ENCODE data around the gene EGR1. TPM values are rescaled to one million over a fixed set of nuclear protein-coding genes. Genes with fewer than 3 reads are reported as not detected.

The EGR1 gene
- total and polyA plus RNA-seq, 2 donors (not counting 1 experiment from before 2014, with no cell fraction given), result 13.7 to 212 TPM

DNA sequence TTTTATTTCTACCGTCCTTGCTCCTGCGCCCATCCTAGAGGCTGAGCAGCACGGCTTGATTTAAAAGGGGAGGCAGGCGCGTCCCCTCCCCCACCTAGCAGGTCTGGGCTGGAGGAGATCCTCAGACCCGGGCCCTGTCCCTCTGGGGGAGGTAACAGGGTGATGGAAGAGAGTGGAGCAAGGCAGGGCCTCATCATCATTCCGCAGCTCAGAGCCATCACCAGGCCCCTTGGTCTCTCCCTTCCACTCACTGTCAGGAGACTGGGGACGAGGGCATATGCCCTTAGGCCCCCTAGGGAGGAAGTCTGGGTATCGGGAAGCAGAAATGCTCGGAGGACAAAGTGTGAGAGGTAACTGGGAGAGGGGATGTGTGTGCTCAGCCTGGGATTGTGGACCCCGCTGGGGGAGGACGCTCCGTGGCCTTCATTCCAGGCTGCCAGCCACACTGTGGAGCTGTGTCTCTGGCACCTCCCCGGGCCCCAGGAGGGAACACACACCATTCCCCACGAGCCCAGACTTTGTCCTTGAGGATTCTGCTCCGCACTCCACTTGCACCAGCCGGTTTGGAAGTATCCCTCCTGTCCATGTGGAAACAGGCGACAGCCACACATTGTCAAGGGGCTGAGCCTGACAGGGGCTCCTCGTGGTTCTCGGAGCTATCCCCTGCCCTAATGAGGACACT is 25.7 kb upstream of the EGR1 start:
- Histone ChIP-seq H3K4me1 (ENCODE audit: control insufficient read depth in 2 of 2, insufficient read depth in 2 of 2, low read length in 2 of 2) (peaks cover 11 to 13% of the 10 kb centered on the region in 2 donors), H3K36me3 (replicated peaks in 1 of 2; ENCODE audit: control extremely low read depth in 1 of 2, control insufficient read depth in 1 of 2, extremely low read depth in 1 of 2, insufficient read depth in 2 of 2, low read length in 1 of 2) (peaks cover 8 to 15% of the 10 kb centered on the region in 2 experiments), H4K20me1 (ENCODE audit: control insufficient read depth, insufficient read depth, low read length, poor library complexity, severe bottlenecking) (peaks cover 9% of the 10 kb centered on the region), H3K27ac (ENCODE audit: low read length in 2 of 2) (no peak overlapping the region), H3K4me2 (replicated peaks; ENCODE audit: low read depth, low read length, poor library complexity, severe bottlenecking) (peak overlapping the region; percentile 96), H3K27me3 (replicated peaks in 1 of 4; ENCODE audit: control extremely low read depth in 1 of 4, control insufficient read depth in 3 of 4, insufficient read depth in 4 of 4, low read length in 3 of 4) (peaks cover 0 to 11% (median 3%) of the 10 kb centered on the region in 4 experiments), H3K9me3 (ENCODE audit: control extremely low read depth in 1 of 3, control insufficient read depth in 2 of 3, insufficient read depth in 1 of 3, low read length in 2 of 3) (no peaks in the 10 kb centered on the region), H2AFZ (ENCODE audit: insufficient read depth, low read depth, low read length, poor library complexity, severe bottlenecking) (peak overlapping the region; percentile 65), H3K4me3 (ENCODE audit: control extremely low read depth in 1 of 5, extremely low read depth in 1 of 5, insufficient read depth in 1 of 5, low read depth in 2 of 5, low read length in 4 of 5) (peak overlapping the region in 4 of 5 experiments; percentile 22 to 56 (median 47)), H3K79me2 (ENCODE audit: control insufficient read depth, insufficient read depth, low read length) (no peaks in the 10 kb centered on the region), H3K9ac (ENCODE audit: low read length) (peak overlapping the region; percentile 62)
- H3K4me3 Mint-ChIP-seq, result peak overlapping the region; percentile 83
- H3K27me3 Mint-ChIP-seq, result peaks cover 4% of the 10 kb centered on the region
- peaks cover 13% of the 10 kb centered on the region for H3K4me1 Mint-ChIP-seq
- ATAC-seq (ENCODE audit: low read depth), result no peak
- H3K9me3 Mint-ChIP-seq (ENCODE audit: insufficient read depth), result no peaks in the 10 kb centered on the region
- ChIA-PET CTCF (interaction anchor here (1.6 to 6.3 kb wide), 2 partner anchors 10 to 25 kb away, joined by 9 to 45 read pairs; no protein-coding TSS in a partner anchor), POLR2A (no interaction called here)
- WGBS (ENCODE audit: insufficient coverage), result 86% methylated on average over 12 of the region's 20 CpGs
- intact Hi-C loops (cut with micrococcal nuclease), result loop anchor here (2.0 to 10.0 kb wide), 2 partner anchors 25 to 85 kb away; partner anchors contain the start of genes EGR1 and KDM3B
- peak; percentile 35 for DNase-seq
- no peak for TF ChIP-seq EZH2 (IDR thresholded peaks at IDR 0.05; ENCODE audit: borderline replicate concordance, insufficient read depth, low read depth, low read length, poor library complexity, severe bottlenecking)
- TF ChIP-seq, protein P1, sequence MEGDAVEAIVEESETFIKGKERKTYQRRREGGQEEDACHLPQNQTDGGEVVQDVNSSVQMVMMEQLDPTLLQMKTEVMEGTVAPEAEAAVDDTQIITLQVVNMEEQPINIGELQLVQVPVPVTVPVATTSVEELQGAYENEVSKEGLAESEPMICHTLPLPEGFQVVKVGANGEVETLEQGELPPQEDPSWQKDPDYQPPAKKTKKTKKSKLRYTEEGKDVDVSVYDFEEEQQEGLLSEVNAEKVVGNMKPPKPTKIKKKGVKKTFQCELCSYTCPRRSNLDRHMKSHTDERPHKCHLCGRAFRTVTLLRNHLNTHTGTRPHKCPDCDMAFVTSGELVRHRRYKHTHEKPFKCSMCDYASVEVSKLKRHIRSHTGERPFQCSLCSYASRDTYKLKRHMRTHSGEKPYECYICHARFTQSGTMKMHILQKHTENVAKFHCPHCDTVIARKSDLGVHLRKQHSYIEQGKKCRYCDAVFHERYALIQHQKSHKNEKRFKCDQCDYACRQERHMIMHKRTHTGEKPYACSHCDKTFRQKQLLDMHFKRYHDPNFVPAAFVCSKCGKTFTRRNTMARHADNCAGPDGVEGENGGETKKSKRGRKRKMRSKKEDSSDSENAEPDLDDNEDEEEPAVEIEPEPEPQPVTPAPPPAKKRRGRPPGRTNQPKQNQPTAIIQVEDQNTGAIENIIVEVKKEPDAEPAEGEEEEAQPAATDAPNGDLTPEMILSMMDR (IDR thresholded peaks at IDR 0.05), result no peak
- H3K27ac Mint-ChIP-seq, result no peak overlapping the region

Data from B cell (primary cell).